ENCODE measurements around the gene THBS3. TPM values are rescaled to one million over a fixed set of nuclear protein-coding genes. Genes with fewer than 3 reads are reported as not detected.
A peak's percentile ranks its signal among the peaks of the same experiment; 100 is the strongest.

THBS3 gene
- total and polyA plus RNA-seq, 9 of the 15 experiments (the other 6 are each of a cell fraction or from before 2014, with no cell fraction given), result 0.59 to 8.3 (median 3.2) TPM

DNA sequence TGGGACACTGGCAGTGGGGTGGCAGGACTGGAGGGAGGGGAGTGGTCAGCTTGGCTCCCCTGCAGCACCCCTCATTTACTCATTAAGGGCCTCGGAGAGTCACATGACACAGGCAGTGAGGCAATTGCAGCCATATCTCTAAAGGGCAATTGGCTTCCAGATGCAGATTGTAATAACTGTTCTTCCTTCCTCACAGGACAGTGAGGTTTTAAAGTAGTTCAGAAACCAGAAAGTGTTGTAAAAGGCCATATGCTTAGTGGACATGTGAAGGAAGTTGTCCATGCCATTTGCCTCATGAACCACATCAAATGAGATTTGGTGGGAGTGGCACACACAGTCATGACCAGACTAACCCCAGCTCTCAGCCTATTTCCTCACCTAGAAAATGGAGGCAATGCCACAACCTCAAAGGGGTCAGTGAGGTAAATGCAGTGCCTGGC, 11.9 kb upstream of the THBS3 start:
- H3K9me1 ChIP-seq (ENCODE audit: control insufficient read depth, insufficient read depth, low read length), result no peaks in the 10 kb centered on the region
- peak overlapping the region; percentile 42 for H3K4me2 ChIP-seq (ENCODE audit: insufficient read depth, low read length)
- WGBS (ENCODE audit: insufficient coverage, low coverage, missing lambda C conversion rate), result 14% methylated on average over 1 of the region's 1 CpG
- in situ Hi-C loops (cut with MboI) (no loop called here), intact Hi-C loops (cut with micrococcal nuclease) (no loop called here)
- H3K4me1 ChIP-seq (replicated peaks in 1 of 2; ENCODE audit: control insufficient read depth in 2 of 2, insufficient read depth in 2 of 2, low read length in 2 of 2), result peaks cover 13 to 26% of the 10 kb centered on the region in 2 experiments
- 0 out of 2 replicates have a peak overlapping the region, but pooled peaks have one; percentile 13 for H3K4me3 ChIP-seq
- ATAC-seq (peak; percentile 74), FAIRE-seq (no peak), DNase-seq (ENCODE audit: extremely low read depth in 1 of 4, low spot score in 3 of 4) (peak; percentile 31 to 62 (median 47))
- H3K9ac ChIP-seq (ENCODE audit: insufficient read depth in 1 of 2, low read depth in 2 of 2, low read length in 2 of 2), result peak overlapping the region; percentile 27 to 46; a peak in 2 of 4 replicates
- no peaks in the 10 kb centered on the region; the same call in 1 of the 3 replicates for H3K36me3 ChIP-seq (ENCODE audit: control insufficient read depth, insufficient read depth, low read length)
- BruUV-seq (replicated peaks), result no TSS peak
- no peaks in the 10 kb centered on the region for H3K9me3 ChIP-seq (replicated peaks; ENCODE audit: control insufficient read depth, insufficient read depth, low read depth, low read length)
- peak overlapping the region; percentile 44 for H3K27ac ChIP-seq (ENCODE audit: extremely low read depth, low read depth, low read length)
- H2AFZ ChIP-seq (ENCODE audit: low read depth, low read length), result peak overlapping the region; percentile 95
- H4K20me1 ChIP-seq (replicated peaks; ENCODE audit: control insufficient read depth, insufficient read depth, low read length), result no peaks in the 10 kb centered on the region
- H3K27me3 ChIP-seq (ENCODE audit: control insufficient read depth in 2 of 2, insufficient read depth in 2 of 2, low read length in 2 of 2), result no peaks in the 10 kb centered on the region
- ChIA-PET CTCF (ENCODE audit: low intra/inter-chr PET ratio) (no interaction called here), POLR2A (interaction anchor here (0.6 to 1.8 kb wide), 6 partner anchors 10 to 994 kb away, joined by 3 to 10 read pairs (median 4); partner anchors contain the start of gene MTX1)
- peaks cover under 1% of the 10 kb centered on the region; the same call in 1 of the 3 replicates for H3K79me2 ChIP-seq (ENCODE audit: control insufficient read depth, insufficient read depth, low read length)
- TF ChIP-seq GABPB1 (CRISPR knock-in tag; IDR thresholded peaks at IDR 0.05) (0 out of 2 replicates have a peak, but pooled peaks have one; percentile 14), CCAR2 (IDR thresholded peaks at IDR 0.05; ENCODE audit: low read depth, low read length) (no peak), NR2F6 (CRISPR knock-in tag; IDR thresholded peaks at IDR 0.05) (peak; percentile 32; the same call in 1 of the 2 replicates), USF2 (CRISPR knock-in tag; IDR thresholded peaks at IDR 0.05) (peak; percentile 95), TCF15 (CRISPR knock-in tag; IDR thresholded peaks at IDR 0.05) (no peak), CBX1 (IDR thresholded peaks at IDR 0.05; ENCODE audit: low read depth) (no peak), PYGO2 (tag; IDR thresholded peaks at IDR 0.05) (no peak), SAFB (IDR thresholded peaks at IDR 0.05; ENCODE audit: borderline replicate concordance, low read depth, low read length) (no peak), CBFA2T2 (conservative IDR thresholded peaks at IDR 0.05) (peak; percentile 80), CHD1 (IDR thresholded peaks at IDR 0.05; ENCODE audit: low read length) (no peak), RBM22 (IDR thresholded peaks at IDR 0.05; ENCODE audit: low read depth, low read length, poor library complexity, severe bottlenecking) (no peak), USF1 (CRISPR knock-in tag; IDR thresholded peaks at IDR 0.05) (peak; percentile 96), C11orf30 (IDR thresholded peaks at IDR 0.05; ENCODE audit: low read depth) (no peak), NR2C2 (CRISPR knock-in tag; IDR thresholded peaks at IDR 0.05) (no peak), NR2C2 (tag; IDR thresholded peaks at IDR 0.05) (peak; percentile 66; the same call in 1 of the 2 replicates), CGGBP1 (CRISPR knock-in tag; IDR thresholded peaks at IDR 0.05) (no peak), DACH1 (IDR thresholded peaks at IDR 0.05; ENCODE audit: partially characterized antibody) (no peak)
- TF ChIP-seq, protein P1, sequence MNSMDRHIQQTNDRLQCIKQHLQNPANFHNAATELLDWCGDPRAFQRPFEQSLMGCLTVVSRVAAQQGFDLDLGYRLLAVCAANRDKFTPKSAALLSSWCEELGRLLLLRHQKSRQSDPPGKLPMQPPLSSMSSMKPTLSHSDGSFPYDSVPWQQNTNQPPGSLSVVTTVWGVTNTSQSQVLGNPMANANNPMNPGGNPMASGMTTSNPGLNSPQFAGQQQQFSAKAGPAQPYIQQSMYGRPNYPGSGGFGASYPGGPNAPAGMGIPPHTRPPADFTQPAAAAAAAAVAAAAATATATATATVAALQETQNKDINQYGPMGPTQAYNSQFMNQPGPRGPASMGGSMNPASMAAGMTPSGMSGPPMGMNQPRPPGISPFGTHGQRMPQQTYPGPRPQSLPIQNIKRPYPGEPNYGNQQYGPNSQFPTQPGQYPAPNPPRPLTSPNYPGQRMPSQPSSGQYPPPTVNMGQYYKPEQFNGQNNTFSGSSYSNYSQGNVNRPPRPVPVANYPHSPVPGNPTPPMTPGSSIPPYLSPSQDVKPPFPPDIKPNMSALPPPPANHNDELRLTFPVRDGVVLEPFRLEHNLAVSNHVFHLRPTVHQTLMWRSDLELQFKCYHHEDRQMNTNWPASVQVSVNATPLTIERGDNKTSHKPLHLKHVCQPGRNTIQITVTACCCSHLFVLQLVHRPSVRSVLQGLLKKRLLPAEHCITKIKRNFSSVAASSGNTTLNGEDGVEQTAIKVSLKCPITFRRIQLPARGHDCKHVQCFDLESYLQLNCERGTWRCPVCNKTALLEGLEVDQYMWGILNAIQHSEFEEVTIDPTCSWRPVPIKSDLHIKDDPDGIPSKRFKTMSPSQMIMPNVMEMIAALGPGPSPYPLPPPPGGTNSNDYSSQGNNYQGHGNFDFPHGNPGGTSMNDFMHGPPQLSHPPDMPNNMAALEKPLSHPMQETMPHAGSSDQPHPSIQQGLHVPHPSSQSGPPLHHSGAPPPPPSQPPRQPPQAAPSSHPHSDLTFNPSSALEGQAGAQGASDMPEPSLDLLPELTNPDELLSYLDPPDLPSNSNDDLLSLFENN (IDR thresholded peaks at IDR 0.05; ENCODE audit: low read depth in 2 of 2, low read length in 2 of 2), result no peak
